ENCODE measurements around the gene TNFRSF8.
"Not testable (repeated sequence)": the region's sequence is repeated elsewhere in the genome, so short reads cannot be mapped to it uniquely, and the experiment has no call there.

Gene TNFRSF8

GRCh38 chr1:12038356-12039163 lies 24.5 kb upstream of the TNFRSF8 start:
- DNase-seq (ENCODE audit: low spot score), result no peak

DNA sequence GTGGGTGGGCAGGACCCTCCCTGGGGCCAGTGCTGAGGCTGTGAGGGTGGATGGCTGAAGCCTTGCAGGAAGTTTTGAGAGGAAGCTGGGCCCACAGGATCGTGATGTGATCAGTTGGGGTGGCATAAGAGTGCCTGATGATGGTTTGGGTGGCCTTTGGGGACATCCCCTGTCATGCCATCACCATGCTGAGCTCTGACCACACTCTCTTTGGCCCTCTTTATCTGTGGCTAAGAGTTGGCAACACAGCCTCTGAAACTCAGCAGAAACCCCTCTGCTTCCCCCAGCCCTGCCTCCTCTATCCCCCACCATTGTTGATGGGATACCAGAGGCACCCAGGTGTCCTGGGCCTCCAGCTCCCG lies 24.0 kb upstream of the TNFRSF8 start:
- no peak for DNase-seq (ENCODE audit: low spot score)

DNA sequence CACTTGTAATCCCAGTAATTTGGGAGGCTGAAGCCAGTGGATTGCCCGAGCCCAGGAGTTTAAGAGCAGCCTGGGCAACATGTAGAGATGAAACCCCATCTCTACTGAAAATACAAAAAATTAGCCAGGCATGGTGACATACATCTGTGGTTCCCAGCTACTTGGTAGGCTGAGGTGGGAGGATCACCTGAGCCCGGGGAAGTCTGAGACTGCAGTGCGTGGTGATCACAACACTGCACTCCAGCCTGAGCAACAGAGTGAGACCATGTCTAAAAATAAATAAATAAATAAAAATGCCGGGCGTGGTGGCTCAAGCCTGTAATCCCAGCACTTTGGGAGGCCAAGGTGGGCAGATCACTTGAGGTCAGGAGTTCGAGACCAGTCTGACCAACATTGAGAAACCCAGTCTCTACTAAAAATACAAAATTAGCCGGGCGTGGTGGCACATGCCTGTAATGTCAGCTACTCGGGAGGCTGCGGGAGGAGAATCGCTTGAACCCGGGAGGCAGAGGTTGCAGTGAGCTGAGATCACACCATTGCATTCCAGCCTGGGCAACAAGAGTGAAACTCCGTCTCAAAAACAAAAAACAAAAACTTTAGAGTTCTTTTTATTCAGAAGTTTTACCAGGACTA lies 23.2 kb upstream of the TNFRSF8 start:
- DNase-seq (ENCODE audit: low spot score), result not testable (repeated sequence)

GRCh38 chr1:12040457-12041051 lies 22.5 kb upstream of the TNFRSF8 start:
- no peak for DNase-seq (ENCODE audit: low spot score)

DNA sequence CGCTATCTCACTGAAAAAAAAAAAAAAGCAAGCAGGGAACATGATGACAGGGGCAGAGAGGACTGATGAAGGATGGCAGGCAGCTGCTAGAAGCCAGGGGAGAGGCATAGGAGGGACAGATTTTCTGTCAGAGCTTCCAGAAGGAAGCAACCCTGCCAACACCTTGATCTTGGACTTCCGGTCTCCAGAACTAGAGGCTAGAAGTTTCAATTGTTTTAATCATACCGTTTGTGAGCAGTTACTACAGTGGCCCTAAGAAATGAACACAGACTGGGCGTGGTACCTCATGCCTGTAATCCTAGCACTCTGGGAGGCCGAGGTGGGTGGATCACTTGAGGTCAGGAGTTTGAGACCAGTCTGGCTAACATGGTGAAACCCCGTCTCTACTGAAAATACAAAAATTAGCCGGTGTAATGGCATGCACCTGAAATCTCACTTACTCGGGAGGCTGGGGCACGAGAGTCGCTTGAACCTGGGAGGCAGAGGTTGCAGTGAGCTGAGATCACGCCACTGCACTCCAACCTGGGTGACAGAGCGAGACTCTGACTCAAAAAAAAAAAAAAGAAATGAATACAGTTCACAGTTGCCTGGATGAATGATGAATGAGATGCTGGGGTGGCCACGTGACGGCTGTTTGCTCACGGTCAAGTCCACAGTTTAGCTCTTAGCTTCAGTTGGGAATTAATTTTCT lies 18.8 kb upstream of the TNFRSF8 start:
- DNase-seq (ENCODE audit: low spot score), result not testable (repeated sequence)

DNA sequence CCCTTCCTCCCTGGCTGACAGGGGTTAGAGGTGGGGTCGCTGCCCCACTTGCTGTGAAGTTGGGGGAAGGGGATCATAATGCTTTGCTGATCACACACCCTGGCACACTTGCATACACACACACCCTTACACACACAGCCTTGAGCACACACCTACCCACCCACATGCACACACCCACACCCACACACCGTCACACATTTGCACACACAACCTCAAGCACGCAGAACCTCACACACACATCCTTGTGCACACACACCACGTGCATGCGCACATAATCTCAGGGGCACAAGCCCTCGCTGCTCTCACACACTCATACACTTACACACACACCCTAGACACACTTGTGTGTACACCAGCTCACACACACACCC lies 16.4 kb upstream of the TNFRSF8 start:
- DNase-seq (ENCODE audit: low spot score), result no peak

GRCh38 chr1:12047120-12047876 lies 15.8 kb upstream of the TNFRSF8 start:
- DNase-seq (ENCODE audit: low spot score), result peak; percentile 33

DNA sequence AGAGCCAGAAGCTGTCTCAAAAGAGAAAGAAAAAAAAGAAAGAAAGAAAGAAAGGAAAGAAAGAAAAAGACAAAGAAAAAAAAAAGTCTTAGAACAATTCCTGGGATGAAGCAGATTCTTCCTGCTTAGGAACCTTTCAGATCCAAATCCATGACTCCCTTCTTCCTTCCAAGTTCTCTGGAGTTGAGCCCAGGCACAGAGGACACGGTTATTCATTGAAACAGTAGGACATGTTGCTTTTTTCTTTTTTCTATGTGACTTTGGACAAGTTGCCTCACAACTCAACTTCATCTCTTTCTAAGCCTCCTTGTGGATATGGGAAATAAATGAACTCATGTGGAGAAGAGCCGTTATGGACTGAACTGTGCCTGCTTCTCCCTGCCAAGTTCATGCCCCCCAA lies 14.7 kb upstream of the TNFRSF8 start:
- no peak for DNase-seq (ENCODE audit: low spot score)

GRCh38 chr1:12049616-12050015 lies 13.5 kb upstream of the TNFRSF8 start:
- no peak for DNase-seq (ENCODE audit: low spot score)

GRCh38 chr1:12051361-12051760 lies 11.7 kb upstream of the TNFRSF8 start:
- no peak for DNase-seq (ENCODE audit: low spot score)

- peak; percentile 30 for DNase-seq (ENCODE audit: low spot score)
These were observed 11.0 kb upstream of the TNFRSF8 start for GRCh38 chr1:12052008-12052573.

DNA sequence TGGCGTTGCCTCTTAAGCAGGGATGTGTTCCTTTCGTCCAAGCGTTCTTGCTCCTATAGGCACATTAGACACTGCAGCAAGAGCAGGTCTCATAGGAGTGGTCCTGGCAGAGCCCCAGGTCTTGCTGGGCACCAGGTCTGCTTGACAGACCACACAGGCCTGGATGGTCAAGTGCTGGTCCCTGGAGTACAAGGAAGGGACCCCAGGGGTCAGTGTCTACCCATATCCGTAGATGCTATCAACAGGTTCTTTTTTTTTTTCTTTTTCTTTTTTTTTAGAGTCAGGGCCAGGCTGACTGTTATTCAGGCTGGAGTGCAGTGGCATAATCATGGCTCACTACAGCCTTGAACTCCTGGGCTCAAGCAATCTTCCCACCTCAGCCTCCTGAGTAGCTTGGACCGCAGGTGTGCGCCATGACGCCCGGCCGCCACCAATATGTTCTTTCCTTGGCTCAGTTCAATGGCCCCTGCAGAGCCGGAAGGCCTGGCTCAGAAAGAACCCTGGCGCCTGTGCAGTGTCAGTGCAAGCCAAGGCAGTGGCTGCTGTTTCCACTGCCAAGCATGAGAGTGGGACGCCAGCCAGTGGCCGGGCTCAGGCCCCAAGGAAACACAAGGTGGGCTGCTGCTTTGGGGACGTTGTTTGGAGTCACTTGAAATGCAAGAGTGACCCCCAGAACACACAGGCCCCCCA lies 10.0 kb upstream of the TNFRSF8 start:
- no peak for DNase-seq (ENCODE audit: low spot score)

- no peak for DNase-seq (ENCODE audit: low spot score)
These were observed 9.2 kb upstream of the TNFRSF8 start for GRCh38 chr1:12053752-12054548.

GRCh38 chr1:12055259-12055658 lies 7.8 kb upstream of the TNFRSF8 start:
- no peak for DNase-seq (ENCODE audit: low spot score)

GRCh38 chr1:12056331-12056841 lies 6.7 kb upstream of the TNFRSF8 start:
- no peak for DNase-seq (ENCODE audit: low spot score)

GRCh38 chr1:12057382-12057781 lies 5.7 kb upstream of the TNFRSF8 start:
- no peak for DNase-seq (ENCODE audit: low spot score)

- DNase-seq (ENCODE audit: low spot score), result no peak
These were observed 5.0 kb upstream of the TNFRSF8 start for GRCh38 chr1:12057940-12058687.

- DNase-seq (ENCODE audit: low spot score), result no peak
These were observed 3.9 kb upstream of the TNFRSF8 start for GRCh38 chr1:12059226-12059625.

GRCh38 chr1:12059722-12060464 lies 3.2 kb upstream of the TNFRSF8 start:
- no peak for DNase-seq (ENCODE audit: low spot score)

Measured in CD4-positive, alpha-beta T cell treated with Interleukin-15 for 4 hours (primary cell).